DND-41 (cell line): ENCODE results near the gene GLMP.

Experiments
- ATAC-seq: fragments of 200-7000 bp; cut with Tn5 transposase; 3 replicates; pipeline ENCODE4 v1.9.1; 2021; ENCODE audit warnings: low read depth; ENCODE audit not compliant: insufficient read depth
- DNase-seq: peaks from one replicate; pipeline ENCODE4 v3.0.0-alpha.2; 2020
- H2AFZ ChIP-seq: 2 replicates; pipeline ENCODE4 v1.6.0; 2012; ENCODE audit warnings: low read depth, low read length
- H3K27ac ChIP-seq: 2 replicates; pipeline ENCODE4 v1.5.1; 2012; ENCODE audit warnings: low read length, inconsistent platforms
- H3K27me3 ChIP-seq: fragments of 200-600 bp; sonication (generic); 2 replicates; pipeline ENCODE4 v1.6.0; 2012; ENCODE audit warnings: low read length, mild to moderate bottlenecking, inconsistent platforms; ENCODE audit not compliant: insufficient read depth, poor library complexity
- H3K36me3 ChIP-seq: 2 replicates; pipeline ENCODE4 v1.5.1; 2012; ENCODE audit warnings: low read length, inconsistent platforms; ENCODE audit not compliant: insufficient read depth
- H3K4me1 ChIP-seq: 2 replicates; pipeline ENCODE4 v1.5.1; 2012; ENCODE audit warnings: mild to moderate bottlenecking, low read length; ENCODE audit not compliant: insufficient read depth
- H3K4me2 ChIP-seq: 2 replicates; pipeline ENCODE4 v1.6.0; 2012; ENCODE audit warnings: mild to moderate bottlenecking, moderate library complexity, low read length, inconsistent platforms; ENCODE audit not compliant: insufficient read depth
- H3K4me3 ChIP-seq, 2 experiments: fragments of 200-600 bp in 1 of 2; shearing (Covaris generic) in 1 of 2; 2 replicates each; pipeline ENCODE4 v1.5.1; 2012 to 2016; ENCODE audit warnings: inconsistent platforms in 2 of 2, low read length in 2 of 2, mild to moderate bottlenecking in 2 of 2, low read depth in 1 of 2, moderate library complexity in 1 of 2
- H3K79me2 ChIP-seq: 2 replicates; pipeline ENCODE4 v1.6.0; 2012; ENCODE audit warnings: low read length, inconsistent platforms; ENCODE audit not compliant: insufficient read depth
- H3K9ac ChIP-seq: 2 replicates; pipeline ENCODE4 v1.6.0; 2012; ENCODE audit warnings: low read depth, mild to moderate bottlenecking, inconsistent platforms, low read length, moderate library complexity
- H3K9me3 ChIP-seq: 2 replicates; pipeline ENCODE4 v1.5.1; 2012; ENCODE audit warnings: low read length, moderate library complexity, mild to moderate bottlenecking, inconsistent platforms; ENCODE audit not compliant: insufficient read depth, severe bottlenecking
- H4K20me1 ChIP-seq: 2 replicates; pipeline ENCODE4 v1.6.0; 2012; ENCODE audit warnings: low read length; ENCODE audit not compliant: insufficient read depth
- CTCF ChIP-seq: IDR thresholded peaks from 2 replicates; pipeline ENCODE4 v1.5.1; 2012; ENCODE audit warnings: borderline replicate concordance, low read length, moderate library complexity, mild to moderate bottlenecking; ENCODE audit not compliant: poor library complexity, severe bottlenecking; ENCODE audit errors: extremely low read depth
- EZH2 ChIP-seq: IDR thresholded peaks from 3 replicates; pipeline ENCODE4 v1.6.1; 2012; ENCODE audit warnings: borderline replicate concordance, low read depth, mild to moderate bottlenecking, moderate library complexity, low read length, inconsistent platforms; ENCODE audit not compliant: severe bottlenecking

Gene GLMP

GRCh38 chr1:156279837-156280236, 15.6 kb downstream of the GLMP start:
- no peak for ATAC-seq
- Histone ChIP-seq H3K4me2 (peak overlapping the region; percentile 41; the same call in 1 of the 2 replicates), H3K27me3 (no peaks in the 10 kb centered on the region), H3K79me2 (peaks cover 69% of the 10 kb centered on the region), H3K36me3 (peaks cover 56% of the 10 kb centered on the region), H4K20me1 (peaks cover 43% of the 10 kb centered on the region), H3K4me3 (no peak overlapping the region), H2AFZ (no peak overlapping the region), H3K9ac (no peak overlapping the region), H3K4me1 (peaks cover 37% of the 10 kb centered on the region), H3K27ac (no peak overlapping the region), H3K9me3 (no peaks in the 10 kb centered on the region)
- TF ChIP-seq CTCF (no peak), EZH2 (no peak)
- DNase-seq = no peak

- H3K4me2 ChIP-seq = no peak overlapping the region
Measured at GRCh38 chr1:156276966-156277381, 18.5 kb downstream of the GLMP start.

GRCh38 chr1:156276532-156276931, 18.9 kb downstream of the GLMP start:
- Histone ChIP-seq H4K20me1 (peaks cover 44% of the 10 kb centered on the region), H3K4me2 (no peak overlapping the region), H3K9ac (no peak overlapping the region), H3K36me3 (peaks cover 88% of the 10 kb centered on the region), H3K4me1 (peaks cover 16% of the 10 kb centered on the region), H3K9me3 (no peaks in the 10 kb centered on the region), H3K27ac (no peak overlapping the region), H2AFZ (no peak overlapping the region), H3K4me3 (no peak overlapping the region), H3K79me2 (peaks cover 41% of the 10 kb centered on the region), H3K27me3 (no peaks in the 10 kb centered on the region)
- DNase-seq (no peak), ATAC-seq (no peak)
- TF ChIP-seq CTCF (no peak), EZH2 (no peak)

More at GRCh38 chr1:156276966-156277381, 18.5 kb downstream of the GLMP start:
- Histone ChIP-seq H3K79me2 (peaks cover 46% of the 10 kb centered on the region), H3K4me3 (no peak overlapping the region), H2AFZ (no peak overlapping the region), H3K4me1 (peaks cover 21% of the 10 kb centered on the region), H3K36me3 (peaks cover 83% of the 10 kb centered on the region), H3K9ac (no peak overlapping the region), H3K27ac (no peak overlapping the region), H3K27me3 (no peaks in the 10 kb centered on the region), H4K20me1 (peaks cover 48% of the 10 kb centered on the region), H3K9me3 (no peaks in the 10 kb centered on the region)
- TF ChIP-seq CTCF (no peak), EZH2 (no peak)
- DNase-seq (no peak), ATAC-seq (no peak)

- Histone ChIP-seq H4K20me1 (0 out of 2 replicates have a peak, but pooled peaks cover 6% of the 10 kb centered on the region), H3K9me3 (no peaks in the 10 kb centered on the region)
Measured at GRCh38 chr1:156270314-156270713, 25.2 kb downstream of the GLMP start.

More at GRCh38 chr1:156270314-156270713, 25.2 kb downstream of the GLMP start:
- H3K79me2 ChIP-seq = peaks cover 3% of the 10 kb centered on the region; the same call in 1 of the 2 replicates
- no peaks in the 10 kb centered on the region for H3K4me1 ChIP-seq
- TF ChIP-seq CTCF = no peak
- TF ChIP-seq EZH2 = no peak
- no peak overlapping the region for H3K4me2 ChIP-seq
- DNase-seq (no peak), ATAC-seq (no peak)
- no peak overlapping the region for H3K27ac ChIP-seq
- H2AFZ ChIP-seq = no peak overlapping the region
- no peaks in the 10 kb centered on the region for H3K27me3 ChIP-seq
- no peak overlapping the region for H3K4me3 ChIP-seq
- no peak overlapping the region for H3K9ac ChIP-seq
- H3K36me3 ChIP-seq = peaks cover 98% of the 10 kb centered on the region
